PFSK-1 (cell line): ENCODE data around the gene FNBP1.

Experiments
- FOXP2 ChIP-seq: optimal IDR thresholded peaks from 2 replicates; pipeline ENCODE3; 2011; ENCODE audit warnings: borderline replicate concordance, control low read depth, inconsistent platforms; ENCODE audit not compliant: insufficient read depth; ENCODE audit errors: extremely low read length, extremely low read depth
- POLR2AphosphoS5 ChIP-seq: IDR thresholded peaks from 2 replicates; pipeline ENCODE4 v1.6.1; 2012; ENCODE audit warnings: low read depth, mild to moderate bottlenecking, control low read depth, low read length, moderate library complexity
- REST ChIP-seq, 2 experiments: IDR thresholded peaks; 2 replicates each; pipeline versions ENCODE4 v1.6.1 to v1.8.0; 2011 to 2012; ENCODE audit warnings: low read depth in 2 of 2, low read length in 2 of 2, control low read depth in 1 of 2, inconsistent platforms in 1 of 2, mild to moderate bottlenecking in 1 of 2, moderate library complexity in 1 of 2; ENCODE audit not compliant: insufficient read depth in 1 of 2
- SIN3A ChIP-seq: IDR thresholded peaks from 2 replicates; pipeline ENCODE4 v1.6.1; 2012; ENCODE audit warnings: mild to moderate bottlenecking, low read length, moderate library complexity, borderline replicate concordance; ENCODE audit not compliant: insufficient read depth
- TAF1 ChIP-seq: IDR thresholded peaks from 2 replicates; pipeline ENCODE4 v1.6.1; 2012; ENCODE audit warnings: low read length, control low read depth, borderline replicate concordance; ENCODE audit not compliant: insufficient read depth

The FNBP1 gene

GRCh38 chr9:129897263-129897662 is 145.7 kb downstream of the FNBP1 start:
- TF ChIP-seq REST (IDR thresholded peaks at IDR 0.05; ENCODE audit: insufficient read depth in 1 of 2, low read depth in 2 of 2, low read length in 2 of 2) (no peak), TAF1 (no peak), FOXP2 (no peak), POLR2AphosphoS5 (no peak), SIN3A (no peak)

DNA sequence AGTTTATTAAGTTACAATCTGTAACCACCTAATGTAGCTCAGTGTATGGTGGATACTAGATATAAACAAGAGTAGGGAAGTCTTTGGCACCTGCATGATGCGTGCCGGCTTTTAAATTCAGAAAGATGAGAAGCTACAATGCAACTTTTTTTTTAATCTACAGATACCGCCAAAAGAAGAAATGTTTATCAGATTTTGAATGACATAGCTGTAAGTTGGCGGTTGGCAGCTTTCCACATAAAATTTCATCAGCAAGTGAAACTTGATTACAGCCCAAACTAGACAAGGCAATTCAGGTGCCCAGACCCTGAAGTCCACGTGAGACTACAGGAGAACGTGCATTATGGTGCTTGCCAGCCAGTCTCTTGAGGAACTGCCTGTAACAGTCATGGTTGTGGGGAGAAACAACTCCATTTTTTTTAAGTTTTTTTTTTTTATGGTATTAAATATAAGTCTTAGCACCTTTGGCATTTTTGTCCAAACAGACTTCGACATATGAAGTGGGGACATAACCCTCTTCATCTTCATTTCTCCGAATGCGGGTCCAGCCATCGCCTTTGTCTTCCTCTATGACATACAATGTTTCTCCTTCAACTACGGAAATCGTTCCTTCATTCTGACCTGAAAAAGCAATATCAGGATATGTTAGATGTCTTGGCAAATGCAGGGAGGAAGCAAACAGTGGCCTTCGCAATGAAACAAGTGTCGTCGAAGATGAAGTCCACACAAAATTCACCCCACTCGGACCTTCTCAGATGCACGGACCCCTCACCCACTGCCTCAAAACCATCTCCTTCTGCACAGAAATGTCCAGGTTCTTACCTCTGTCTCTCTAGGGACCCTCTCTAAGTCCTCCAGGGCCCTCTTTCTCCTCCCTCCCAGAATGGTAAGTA is 147.4 kb downstream of the FNBP1 start:
- TF ChIP-seq FOXP2 (no peak), SIN3A (no peak), REST (IDR thresholded peaks at IDR 0.05; ENCODE audit: insufficient read depth in 1 of 2, low read depth in 2 of 2, low read length in 2 of 2) (no peak), TAF1 (no peak), POLR2AphosphoS5 (no peak)

GRCh38 chr9:129894120-129894823 is 148.7 kb downstream of the FNBP1 start:
- no peak for TF ChIP-seq POLR2AphosphoS5
- TF ChIP-seq FOXP2 = no peak
- TF ChIP-seq SIN3A = no peak
- TF ChIP-seq TAF1 = no peak
- no peak for TF ChIP-seq REST (IDR thresholded peaks at IDR 0.05; ENCODE audit: insufficient read depth in 1 of 2, low read depth in 2 of 2, low read length in 2 of 2)

DNA sequence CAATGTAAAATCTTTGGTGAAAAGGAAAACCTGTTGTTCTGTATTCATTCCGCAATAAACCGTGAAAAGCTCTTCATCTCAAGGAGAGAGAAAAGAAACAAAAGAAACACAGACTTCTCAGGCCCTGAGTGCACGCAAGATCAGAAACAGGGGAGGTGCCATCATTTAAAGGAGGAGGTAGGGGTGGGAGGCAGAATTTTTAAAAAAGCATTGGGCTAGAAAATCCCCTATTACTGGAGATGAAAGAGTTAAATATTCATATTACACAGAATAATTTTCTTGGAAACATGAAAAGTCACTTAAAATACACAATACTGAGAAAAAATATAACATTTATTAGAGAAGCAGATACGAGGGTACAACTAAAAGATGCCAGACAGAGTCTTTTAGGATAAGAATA is 151.4 kb downstream of the FNBP1 start:
- TF ChIP-seq FOXP2 (no peak), TAF1 (no peak), POLR2AphosphoS5 (no peak), SIN3A (no peak), REST (IDR thresholded peaks at IDR 0.05; ENCODE audit: insufficient read depth in 1 of 2, low read depth in 2 of 2, low read length in 2 of 2) (no peak)
